ENCODE data around the gene DKK3.

DKK3 gene

DNA sequence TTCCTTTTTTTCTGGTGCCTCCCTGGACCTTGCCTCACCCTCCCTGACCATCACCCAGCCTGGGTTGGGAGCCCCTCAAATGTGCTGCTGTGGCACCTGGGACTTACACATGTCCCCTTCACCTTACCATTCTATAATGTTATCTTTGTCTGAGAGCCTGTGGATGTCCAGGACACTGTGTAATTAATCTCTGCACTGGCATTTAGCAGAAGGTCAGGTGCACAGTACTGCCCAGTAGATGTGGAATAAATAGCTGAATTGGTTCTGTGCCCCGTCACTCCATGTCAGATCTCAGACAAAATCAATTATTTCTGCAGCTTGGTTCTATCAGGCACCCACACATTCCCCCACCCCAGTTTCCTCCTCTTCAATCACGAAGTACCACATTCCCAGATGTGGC lies 19.9 kb upstream of the DKK3 start:
- ATAC-seq (ENCODE audit: insufficient read depth, low read depth) (no peak), DNase-seq (no peak)
- no peaks in the 10 kb centered on the region for H3K36me3 ChIP-seq (ENCODE audit: insufficient read depth, low read length)
- H3K9me3 ChIP-seq (ENCODE audit: insufficient read depth, low read length, severe bottlenecking), result peaks cover 3% of the 10 kb centered on the region
- H2AFZ ChIP-seq (ENCODE audit: low read depth, low read length), result no peak overlapping the region
- no peaks in the 10 kb centered on the region for H4K20me1 ChIP-seq (ENCODE audit: insufficient read depth, low read length)
- no peak overlapping the region for H3K9ac ChIP-seq (ENCODE audit: low read depth, low read length)
- H3K4me3 ChIP-seq (ENCODE audit: low read depth in 1 of 2, low read length in 2 of 2), result no peak overlapping the region
- no peak overlapping the region for H3K4me2 ChIP-seq (ENCODE audit: insufficient read depth, low read length)
- no peak for TF ChIP-seq EZH2 (IDR thresholded peaks at IDR 0.05; ENCODE audit: borderline replicate concordance, low read depth, low read length, severe bottlenecking)
- TF ChIP-seq, protein P1, sequence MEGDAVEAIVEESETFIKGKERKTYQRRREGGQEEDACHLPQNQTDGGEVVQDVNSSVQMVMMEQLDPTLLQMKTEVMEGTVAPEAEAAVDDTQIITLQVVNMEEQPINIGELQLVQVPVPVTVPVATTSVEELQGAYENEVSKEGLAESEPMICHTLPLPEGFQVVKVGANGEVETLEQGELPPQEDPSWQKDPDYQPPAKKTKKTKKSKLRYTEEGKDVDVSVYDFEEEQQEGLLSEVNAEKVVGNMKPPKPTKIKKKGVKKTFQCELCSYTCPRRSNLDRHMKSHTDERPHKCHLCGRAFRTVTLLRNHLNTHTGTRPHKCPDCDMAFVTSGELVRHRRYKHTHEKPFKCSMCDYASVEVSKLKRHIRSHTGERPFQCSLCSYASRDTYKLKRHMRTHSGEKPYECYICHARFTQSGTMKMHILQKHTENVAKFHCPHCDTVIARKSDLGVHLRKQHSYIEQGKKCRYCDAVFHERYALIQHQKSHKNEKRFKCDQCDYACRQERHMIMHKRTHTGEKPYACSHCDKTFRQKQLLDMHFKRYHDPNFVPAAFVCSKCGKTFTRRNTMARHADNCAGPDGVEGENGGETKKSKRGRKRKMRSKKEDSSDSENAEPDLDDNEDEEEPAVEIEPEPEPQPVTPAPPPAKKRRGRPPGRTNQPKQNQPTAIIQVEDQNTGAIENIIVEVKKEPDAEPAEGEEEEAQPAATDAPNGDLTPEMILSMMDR (IDR thresholded peaks at IDR 0.05; ENCODE audit: borderline replicate concordance, extremely low read depth, low read length, poor library complexity, severe bottlenecking), result no peak
- peaks cover 17% of the 10 kb centered on the region for H3K27me3 ChIP-seq (ENCODE audit: insufficient read depth, low read length, poor library complexity)
- no peak overlapping the region for H3K27ac ChIP-seq (ENCODE audit: low read length)
- H3K79me2 ChIP-seq (ENCODE audit: insufficient read depth, low read length), result no peaks in the 10 kb centered on the region
- no peaks in the 10 kb centered on the region for H3K4me1 ChIP-seq (ENCODE audit: insufficient read depth, low read length)

DNA sequence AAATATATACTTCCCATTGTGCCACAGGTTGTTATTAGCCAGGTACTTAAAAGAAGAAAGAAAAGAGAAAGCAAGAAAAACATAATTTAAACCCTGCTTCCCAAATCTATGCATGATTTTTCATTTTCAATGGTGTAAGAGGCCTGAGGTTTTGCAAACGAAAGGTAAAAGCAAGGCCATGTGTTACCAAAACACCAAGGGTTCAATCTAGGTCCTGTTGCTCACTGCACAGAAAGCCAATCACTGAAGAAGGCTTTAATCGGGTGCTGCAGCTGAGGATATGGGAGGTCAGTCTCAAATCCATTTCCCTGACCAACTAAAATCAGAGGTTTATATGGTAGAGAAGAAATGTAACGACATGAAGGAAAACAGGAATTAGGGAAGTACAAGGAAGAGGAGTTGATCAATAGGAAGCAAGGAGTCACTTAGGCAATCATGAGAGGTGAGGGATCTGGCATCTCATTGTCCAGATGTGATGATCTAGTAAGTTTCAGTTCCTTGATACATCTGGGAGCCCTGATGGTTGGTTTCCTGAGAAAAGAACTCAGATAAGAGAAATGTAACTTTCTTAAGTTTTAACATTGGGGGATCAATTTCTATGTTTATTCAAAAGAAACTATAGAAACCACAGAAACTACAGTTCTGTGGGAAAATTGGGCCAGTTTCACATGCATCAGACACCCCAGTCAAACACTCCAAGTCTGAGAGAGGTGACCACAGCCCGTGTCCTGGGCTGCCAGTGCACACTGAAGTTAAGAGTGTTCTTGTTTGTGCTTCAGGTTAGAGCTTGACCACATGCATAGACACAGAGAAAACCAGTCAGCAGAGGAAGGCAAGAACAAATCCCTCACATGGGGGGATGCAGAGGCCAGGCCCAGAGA lies 18.1 kb upstream of the DKK3 start:
- Histone ChIP-seq H4K20me1 (ENCODE audit: insufficient read depth, low read length) (no peaks in the 10 kb centered on the region), H3K9ac (ENCODE audit: low read depth, low read length) (no peak overlapping the region), H3K4me3 (ENCODE audit: low read depth in 1 of 2, low read length in 2 of 2) (no peak overlapping the region), H3K27ac (ENCODE audit: low read length) (no peak overlapping the region), H3K79me2 (ENCODE audit: insufficient read depth, low read length) (no peaks in the 10 kb centered on the region), H3K9me3 (ENCODE audit: insufficient read depth, low read length, severe bottlenecking) (peaks cover 3% of the 10 kb centered on the region), H3K4me2 (ENCODE audit: insufficient read depth, low read length) (no peak overlapping the region), H3K27me3 (ENCODE audit: insufficient read depth, low read length, poor library complexity) (peaks cover 16% of the 10 kb centered on the region), H3K36me3 (ENCODE audit: insufficient read depth, low read length) (no peaks in the 10 kb centered on the region), H3K4me1 (ENCODE audit: insufficient read depth, low read length) (no peaks in the 10 kb centered on the region), H2AFZ (ENCODE audit: low read depth, low read length) (no peak overlapping the region)
- DNase-seq, result no peak
- ATAC-seq (ENCODE audit: insufficient read depth, low read depth), result no peak
- TF ChIP-seq EZH2 (IDR thresholded peaks at IDR 0.05; ENCODE audit: borderline replicate concordance, low read depth, low read length, severe bottlenecking), result no peak

DNA sequence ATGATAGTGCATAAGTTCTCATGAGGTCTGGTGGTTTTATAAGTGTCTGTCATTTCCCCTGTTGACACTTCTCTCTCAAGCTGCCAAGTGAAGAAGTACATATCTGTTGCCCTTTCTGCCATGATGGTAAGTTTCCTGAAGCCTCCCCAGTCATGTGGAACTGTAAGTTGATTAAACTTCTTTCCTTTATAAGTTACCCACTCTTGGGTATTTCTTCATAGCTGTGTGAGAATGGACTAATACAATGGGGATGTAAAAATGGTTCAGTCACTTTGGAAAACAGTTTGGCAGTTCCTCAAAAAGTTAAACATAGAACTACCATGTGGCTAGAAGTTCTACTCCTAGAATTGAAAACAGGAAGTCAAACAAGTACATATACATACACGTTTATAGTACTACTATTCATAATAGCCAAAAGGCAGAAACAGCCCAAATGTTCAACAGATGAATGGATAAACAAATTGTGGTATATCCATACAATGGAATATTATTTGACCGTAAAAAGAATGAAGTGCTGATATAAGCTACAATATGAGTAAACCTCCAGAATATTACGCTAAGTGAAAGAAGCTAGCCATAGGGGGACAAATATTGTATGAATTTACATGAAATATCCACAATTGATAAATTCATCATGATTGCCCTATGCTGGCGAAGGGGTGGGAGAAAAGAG lies 16.0 kb upstream of the DKK3 start:
- Histone ChIP-seq H3K4me2 (ENCODE audit: insufficient read depth, low read length) (no peak overlapping the region), H3K27ac (ENCODE audit: low read length) (no peak overlapping the region), H3K4me3 (ENCODE audit: low read depth in 1 of 2, low read length in 2 of 2) (no peak overlapping the region), H3K9me3 (ENCODE audit: insufficient read depth, low read length, severe bottlenecking) (peaks cover 3% of the 10 kb centered on the region), H3K9ac (ENCODE audit: low read depth, low read length) (no peak overlapping the region), H3K79me2 (ENCODE audit: insufficient read depth, low read length) (no peaks in the 10 kb centered on the region), H2AFZ (ENCODE audit: low read depth, low read length) (no peak overlapping the region), H3K4me1 (ENCODE audit: insufficient read depth, low read length) (no peaks in the 10 kb centered on the region), H4K20me1 (ENCODE audit: insufficient read depth, low read length) (no peaks in the 10 kb centered on the region), H3K27me3 (ENCODE audit: insufficient read depth, low read length, poor library complexity) (peaks cover 24% of the 10 kb centered on the region), H3K36me3 (ENCODE audit: insufficient read depth, low read length) (no peaks in the 10 kb centered on the region)
- ATAC-seq (ENCODE audit: insufficient read depth, low read depth) (no peak), DNase-seq (no peak)
- TF ChIP-seq, protein P1 (IDR thresholded peaks at IDR 0.05; ENCODE audit: borderline replicate concordance, extremely low read depth, low read length, poor library complexity, severe bottlenecking), result no peak
- TF ChIP-seq EZH2 (IDR thresholded peaks at IDR 0.05; ENCODE audit: borderline replicate concordance, low read depth, low read length, severe bottlenecking), result no peak

DNA sequence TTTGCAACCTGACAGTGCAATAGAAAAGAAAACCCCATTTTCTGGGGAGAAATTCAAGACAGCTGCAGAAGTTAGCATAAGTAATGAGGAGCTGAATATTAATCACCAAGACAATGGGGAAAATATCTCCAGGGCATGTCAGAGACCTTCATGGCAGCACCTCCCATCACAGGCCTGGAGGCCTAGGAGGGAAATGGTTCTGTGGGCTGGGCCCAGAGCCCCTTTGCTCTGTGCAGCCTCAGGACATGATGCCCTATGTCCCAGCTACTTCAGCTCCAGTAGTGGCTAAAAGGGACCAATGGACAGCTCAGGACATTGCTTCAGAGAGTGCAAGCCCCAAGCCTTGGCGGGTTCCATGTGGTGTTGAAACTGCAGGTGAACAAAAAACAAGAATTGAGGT lies 14.6 kb upstream of the DKK3 start:
- ATAC-seq (ENCODE audit: insufficient read depth, low read depth), result no peak
- Histone ChIP-seq H3K79me2 (ENCODE audit: insufficient read depth, low read length) (no peaks in the 10 kb centered on the region), H2AFZ (ENCODE audit: low read depth, low read length) (no peak overlapping the region), H3K36me3 (ENCODE audit: insufficient read depth, low read length) (no peaks in the 10 kb centered on the region), H3K9ac (ENCODE audit: low read depth, low read length) (no peak overlapping the region), H3K4me1 (ENCODE audit: insufficient read depth, low read length) (no peaks in the 10 kb centered on the region), H3K9me3 (ENCODE audit: insufficient read depth, low read length, severe bottlenecking) (peaks cover 3% of the 10 kb centered on the region), H3K27ac (ENCODE audit: low read length) (no peak overlapping the region), H3K27me3 (ENCODE audit: insufficient read depth, low read length, poor library complexity) (peaks cover 32% of the 10 kb centered on the region), H4K20me1 (ENCODE audit: insufficient read depth, low read length) (no peaks in the 10 kb centered on the region), H3K4me3 (ENCODE audit: low read depth in 1 of 2, low read length in 2 of 2) (no peak overlapping the region), H3K4me2 (ENCODE audit: insufficient read depth, low read length) (no peak overlapping the region)
- no peak for DNase-seq
- TF ChIP-seq EZH2 (IDR thresholded peaks at IDR 0.05; ENCODE audit: borderline replicate concordance, low read depth, low read length, severe bottlenecking), result no peak
- TF ChIP-seq, protein P1 (IDR thresholded peaks at IDR 0.05; ENCODE audit: borderline replicate concordance, extremely low read depth, low read length, poor library complexity, severe bottlenecking), result no peak
